ENCODE measurements around the gene STOM. TPM values are rescaled to one million over a fixed set of nuclear protein-coding genes. Genes with fewer than 3 reads are reported as not detected.

STOM gene
- total RNA-seq, 1 donor from 2014 or later: 11.0 TPM

DNA sequence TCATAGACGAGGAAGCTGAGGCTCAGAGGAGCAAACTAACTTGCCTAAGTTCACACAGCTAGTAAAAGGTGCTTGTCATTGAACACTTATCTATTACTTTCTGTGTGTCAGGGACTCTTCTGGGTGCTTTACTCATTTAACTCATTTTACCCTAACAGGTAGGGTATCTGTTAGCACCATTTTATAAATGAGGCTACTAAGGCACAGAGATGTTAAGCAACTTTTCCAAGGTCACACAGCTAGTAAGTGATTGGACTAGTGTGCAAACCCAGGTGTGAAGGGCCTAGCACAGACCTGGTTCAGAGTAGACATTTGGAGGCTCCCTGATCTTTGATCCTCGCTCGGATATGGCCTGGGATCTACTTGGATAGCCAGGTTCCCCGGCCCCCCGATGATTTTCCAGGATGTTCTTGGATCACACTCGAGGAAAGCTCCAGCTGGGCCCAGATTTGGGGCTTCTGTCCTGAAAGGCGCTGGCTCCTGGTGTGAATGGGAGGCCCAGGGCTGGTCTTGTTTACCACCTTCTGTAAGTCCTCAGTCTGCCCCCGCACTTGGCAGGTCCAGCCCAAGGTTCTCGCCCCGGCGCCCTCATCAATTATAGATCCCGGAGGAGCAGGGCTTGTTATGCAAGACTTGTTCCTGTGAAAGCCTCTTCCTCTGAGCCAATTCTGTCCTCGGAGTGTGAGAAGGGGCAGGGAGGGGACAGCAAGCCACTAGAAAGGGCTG lies 64.6 kb downstream of the STOM start:
- Mint-ChIP-seq H3K27me3 (peaks cover 3% of the 10 kb centered on the region), H3K4me1 (ENCODE audit: low read depth) (peaks cover 5% of the 10 kb centered on the region), H3K27ac (no peak overlapping the region), H3K9me3 (ENCODE audit: low read depth) (no peaks in the 10 kb centered on the region), H3K4me3 (ENCODE audit: low read depth) (no peak overlapping the region), H3K36me3 (ENCODE audit: insufficient read depth) (peaks cover 3% of the 10 kb centered on the region)
- DNase-seq (ENCODE audit: low spot score, unreplicated experiment): no peak
- TF ChIP-seq, protein P1, sequence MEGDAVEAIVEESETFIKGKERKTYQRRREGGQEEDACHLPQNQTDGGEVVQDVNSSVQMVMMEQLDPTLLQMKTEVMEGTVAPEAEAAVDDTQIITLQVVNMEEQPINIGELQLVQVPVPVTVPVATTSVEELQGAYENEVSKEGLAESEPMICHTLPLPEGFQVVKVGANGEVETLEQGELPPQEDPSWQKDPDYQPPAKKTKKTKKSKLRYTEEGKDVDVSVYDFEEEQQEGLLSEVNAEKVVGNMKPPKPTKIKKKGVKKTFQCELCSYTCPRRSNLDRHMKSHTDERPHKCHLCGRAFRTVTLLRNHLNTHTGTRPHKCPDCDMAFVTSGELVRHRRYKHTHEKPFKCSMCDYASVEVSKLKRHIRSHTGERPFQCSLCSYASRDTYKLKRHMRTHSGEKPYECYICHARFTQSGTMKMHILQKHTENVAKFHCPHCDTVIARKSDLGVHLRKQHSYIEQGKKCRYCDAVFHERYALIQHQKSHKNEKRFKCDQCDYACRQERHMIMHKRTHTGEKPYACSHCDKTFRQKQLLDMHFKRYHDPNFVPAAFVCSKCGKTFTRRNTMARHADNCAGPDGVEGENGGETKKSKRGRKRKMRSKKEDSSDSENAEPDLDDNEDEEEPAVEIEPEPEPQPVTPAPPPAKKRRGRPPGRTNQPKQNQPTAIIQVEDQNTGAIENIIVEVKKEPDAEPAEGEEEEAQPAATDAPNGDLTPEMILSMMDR (IDR thresholded peaks at IDR 0.05; ENCODE audit: unreplicated experiment): no peak

DNA sequence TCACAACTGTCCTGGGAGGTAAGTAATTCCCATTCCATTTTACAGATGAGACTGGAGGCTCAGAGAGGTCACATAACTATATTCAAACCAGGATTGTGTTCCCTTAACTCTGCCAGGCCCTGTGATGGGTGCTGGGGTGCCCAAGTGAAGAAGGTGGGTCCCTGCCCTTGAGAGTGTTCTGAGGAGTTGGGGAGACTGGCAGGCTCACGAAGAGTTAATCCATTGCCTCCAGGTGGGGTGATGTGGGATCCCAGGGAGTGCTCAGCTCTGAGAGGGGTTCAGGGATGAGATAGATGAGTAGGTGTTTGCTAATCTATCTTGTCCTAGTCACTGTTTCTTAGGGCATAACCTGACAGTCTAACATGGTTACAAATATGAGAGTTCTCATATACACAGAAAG lies 65.3 kb downstream of the STOM start:
- no peak overlapping the region for H3K4me3 Mint-ChIP-seq (ENCODE audit: low read depth)
- H3K4me1 Mint-ChIP-seq (ENCODE audit: low read depth): peaks cover 10% of the 10 kb centered on the region
- TF ChIP-seq, protein P1 (IDR thresholded peaks at IDR 0.05; ENCODE audit: unreplicated experiment): no peak
- peaks cover 8% of the 10 kb centered on the region for H3K27me3 Mint-ChIP-seq
- no peaks in the 10 kb centered on the region for H3K9me3 Mint-ChIP-seq (ENCODE audit: low read depth)
- H3K27ac Mint-ChIP-seq: no peak overlapping the region
- H3K36me3 Mint-ChIP-seq (ENCODE audit: insufficient read depth): peaks cover 3% of the 10 kb centered on the region
- DNase-seq (ENCODE audit: low spot score, unreplicated experiment): no peak

DNA sequence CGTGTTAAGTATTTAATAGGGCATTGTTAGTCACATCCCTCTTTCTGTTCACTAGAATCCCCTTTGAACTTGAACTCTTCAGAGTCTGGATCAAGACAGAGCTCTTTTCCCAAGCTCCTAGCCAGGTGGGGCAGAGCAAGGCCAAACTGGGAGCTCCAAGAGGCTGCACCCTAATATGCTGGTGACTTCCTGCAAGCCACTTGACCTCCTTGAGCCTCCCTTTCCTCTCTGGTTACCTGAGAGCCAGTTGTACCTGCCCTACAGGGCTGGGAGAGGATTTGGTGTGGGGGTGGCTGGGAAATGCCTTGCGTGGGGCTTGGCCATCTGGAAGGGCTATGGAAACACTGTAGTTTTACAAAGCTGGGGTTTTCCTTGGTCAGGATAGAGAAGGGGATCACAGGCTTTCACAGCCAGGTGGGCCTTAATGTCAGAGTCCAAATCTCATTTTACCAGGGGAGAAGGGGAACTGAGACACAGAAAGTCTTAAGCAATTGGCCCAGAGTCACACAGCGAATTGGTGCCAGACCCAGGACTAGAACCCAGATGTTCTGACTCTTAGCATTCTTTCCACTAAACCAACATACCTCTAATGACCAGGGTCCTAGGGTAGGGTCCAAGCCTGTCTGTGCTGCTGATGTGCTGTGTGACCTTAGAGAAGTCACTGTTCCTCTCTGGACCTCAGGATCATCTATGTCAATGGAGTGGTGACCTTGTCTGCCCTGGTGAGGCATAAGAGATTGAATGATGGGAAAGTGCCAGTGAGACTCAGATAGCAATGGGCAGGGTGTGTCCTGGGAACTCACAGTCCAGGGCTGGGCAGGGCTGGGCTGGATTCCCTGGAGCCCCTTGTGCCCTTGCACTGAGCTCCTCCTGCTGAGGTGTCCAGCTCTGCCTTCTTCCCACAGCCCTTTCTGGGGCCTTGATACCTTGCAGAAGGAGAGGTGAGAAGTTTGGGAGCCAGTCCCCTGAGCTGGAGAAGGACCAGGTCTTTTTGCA lies 66.3 kb downstream of the STOM start:
- Mint-ChIP-seq H3K9me3 (ENCODE audit: low read depth) (no peaks in the 10 kb centered on the region), H3K4me1 (ENCODE audit: low read depth) (peaks cover 14% of the 10 kb centered on the region), H3K36me3 (ENCODE audit: insufficient read depth) (peaks cover 3% of the 10 kb centered on the region), H3K27me3 (peaks cover 8% of the 10 kb centered on the region), H3K4me3 (ENCODE audit: low read depth) (no peak overlapping the region), H3K27ac (no peak overlapping the region)
- no peak for DNase-seq (ENCODE audit: low spot score, unreplicated experiment)
- TF ChIP-seq, protein P1 (IDR thresholded peaks at IDR 0.05; ENCODE audit: unreplicated experiment): no peak

DNA sequence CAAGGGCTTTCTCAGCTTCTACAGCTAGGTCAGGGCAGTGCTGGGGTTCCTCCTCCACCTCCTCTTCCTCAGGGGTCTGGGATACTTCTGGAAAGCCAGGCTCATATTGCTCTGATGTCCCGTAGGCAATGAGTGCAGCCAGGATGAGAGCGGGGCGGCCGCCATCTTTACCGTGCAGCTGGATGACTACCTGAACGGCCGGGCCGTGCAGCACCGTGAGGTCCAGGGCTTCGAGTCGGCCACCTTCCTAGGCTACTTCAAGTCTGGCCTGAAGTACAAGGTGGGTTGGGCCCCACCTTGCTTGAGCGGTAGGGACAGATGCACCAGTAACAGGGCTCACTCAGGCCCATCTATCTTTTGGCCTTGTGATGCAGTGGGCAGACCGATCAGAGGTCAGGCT lies 67.3 kb downstream of the STOM start:
- peaks cover 22% of the 10 kb centered on the region for H3K4me1 Mint-ChIP-seq (ENCODE audit: low read depth)
- H3K9me3 Mint-ChIP-seq (ENCODE audit: low read depth): no peaks in the 10 kb centered on the region
- no peak overlapping the region for H3K27ac Mint-ChIP-seq
- H3K27me3 Mint-ChIP-seq: peaks cover 8% of the 10 kb centered on the region
- no peak for DNase-seq (ENCODE audit: low spot score, unreplicated experiment)
- H3K36me3 Mint-ChIP-seq (ENCODE audit: insufficient read depth): peaks cover 2% of the 10 kb centered on the region
- H3K4me3 Mint-ChIP-seq (ENCODE audit: low read depth): no peak overlapping the region
- TF ChIP-seq, protein P1 (IDR thresholded peaks at IDR 0.05; ENCODE audit: unreplicated experiment): no peak

DNA sequence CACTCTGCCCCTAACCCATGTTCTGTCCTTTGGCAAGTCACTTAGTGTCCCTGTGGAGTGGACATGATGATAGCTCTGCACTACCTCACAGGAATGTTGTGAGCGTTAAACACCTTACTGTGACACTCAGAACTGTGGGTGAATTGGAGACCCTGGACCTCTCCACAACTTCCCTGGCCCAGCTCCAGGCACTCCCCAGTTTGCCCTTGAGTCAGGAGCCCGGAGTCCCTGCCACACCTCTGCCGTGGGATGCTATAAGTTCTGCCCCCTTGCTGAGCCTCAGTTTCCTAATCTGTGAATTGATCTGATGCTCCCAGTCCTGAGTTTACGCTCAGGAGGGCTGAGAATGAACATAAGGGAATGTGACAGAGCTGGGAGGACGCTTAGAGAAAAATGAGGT lies 67.7 kb downstream of the STOM start:
- H3K36me3 Mint-ChIP-seq (ENCODE audit: insufficient read depth): no peaks in the 10 kb centered on the region
- H3K9me3 Mint-ChIP-seq (ENCODE audit: low read depth): no peaks in the 10 kb centered on the region
- peaks cover 8% of the 10 kb centered on the region for H3K27me3 Mint-ChIP-seq
- no peak overlapping the region for H3K4me3 Mint-ChIP-seq (ENCODE audit: low read depth)
- no peak overlapping the region for H3K27ac Mint-ChIP-seq
- DNase-seq (ENCODE audit: low spot score, unreplicated experiment): no peak
- peaks cover 24% of the 10 kb centered on the region for H3K4me1 Mint-ChIP-seq (ENCODE audit: low read depth)
- TF ChIP-seq, protein P1 (IDR thresholded peaks at IDR 0.05; ENCODE audit: unreplicated experiment): no peak

Data from progenitor cell of endocrine pancreas (in vitro differentiated cells).